Measurements from ENCODE around the gene PTPRO. TPM values are rescaled to one million over a fixed set of nuclear protein-coding genes. Genes with fewer than 3 reads are reported as not detected.

The PTPRO gene
- polyA plus RNA-seq, 1 of the 3 experiments (the other 2 are of a cell fraction), result 1.4 TPM

GRCh38 chr12:15318841-15319240 lies 3.5 kb upstream of the PTPRO start (continued):
- no peak for TF ChIP-seq CTCF (IDR thresholded peaks at IDR 0.05)
- no peak for TF ChIP-seq POLR2AphosphoS5 (IDR thresholded peaks at IDR 0.05; ENCODE audit: low read depth, low read length)
- TF ChIP-seq TCF12 (IDR thresholded peaks at IDR 0.05), result no peak
- no peak for TF ChIP-seq NFIC (IDR thresholded peaks at IDR 0.05; ENCODE audit: borderline replicate concordance)
- TF ChIP-seq FOXJ3 (CRISPR knock-in tag; IDR thresholded peaks at IDR 0.05), result no peak
- no peak for TF ChIP-seq IRF3 (IDR thresholded peaks at IDR 0.05; ENCODE audit: low read depth, low read length)

GRCh38 chr12:15320881-15321280 lies 1.4 kb upstream of the PTPRO start:
- H3K4me3 ChIP-seq (ENCODE audit: low read depth in 2 of 2, low read length in 1 of 2), result no peak overlapping the region
- H3K9me2 ChIP-seq, result no peaks in the 10 kb centered on the region
- no peaks in the 10 kb centered on the region for H3K36me3 ChIP-seq (replicated peaks in 1 of 2; ENCODE audit: control insufficient read depth in 1 of 2, insufficient read depth in 2 of 2, low read length in 1 of 2)
- DNase-seq, result no peak
- POLR2A ChIA-PET, result no interaction called here
- no peaks in the 10 kb centered on the region; the same call in 1 of the 2 replicates for H3K27me3 ChIP-seq (ENCODE audit: insufficient read depth)
- H4K20me1 ChIP-seq (ENCODE audit: insufficient read depth), result no peaks in the 10 kb centered on the region
- H3K79me2 ChIP-seq (ENCODE audit: insufficient read depth), result no peaks in the 10 kb centered on the region
- no peak for TF ChIP-seq USF2 (IDR thresholded peaks at IDR 0.05; ENCODE audit: borderline replicate concordance, low read depth, low read length)
- TF ChIP-seq IRF3 (IDR thresholded peaks at IDR 0.05; ENCODE audit: low read depth, low read length), result no peak
- TF ChIP-seq ZBTB33 (IDR thresholded peaks at IDR 0.05; ENCODE audit: borderline replicate concordance, low read depth), result no peak
- TF ChIP-seq CTCF (IDR thresholded peaks at IDR 0.05), result no peak
- TF ChIP-seq YY1 (IDR thresholded peaks at IDR 0.05; ENCODE audit: low read depth), result no peak
- H2AFZ ChIP-seq (ENCODE audit: low read depth), result no peak overlapping the region
- WGBS (ENCODE audit: low lambda C conversion rate), result 57% methylated on average over 1 of the region's 1 CpG
- peaks cover 0 to 6% of the 10 kb centered on the region in 2 experiments; a peak in 2 of 4 replicates for H3K4me1 ChIP-seq (ENCODE audit: control insufficient read depth in 1 of 2, insufficient read depth in 2 of 2, low read depth in 1 of 2, low read length in 1 of 2)
- no peak overlapping the region for H3K4me2 ChIP-seq
- no peak overlapping the region for H3K27ac ChIP-seq (ENCODE audit: low read depth in 2 of 2, low read length in 1 of 2)
- H3F3A ChIP-seq (replicated peaks; ENCODE audit: insufficient read depth), result peaks cover 4% of the 10 kb centered on the region
- H3K9ac ChIP-seq, result no peak overlapping the region
- CTCF ChIA-PET, result interaction anchor here (1.1 kb wide), 1 partner anchor 13 kb away, joined by 3 read pairs; no protein-coding TSS in a partner anchor
- H3K9me3 ChIP-seq, result no peaks in the 10 kb centered on the region

Data from SK-N-SH (cell line).